ENCODE measurements around the gene GDF10.

GDF10 gene

DNA sequence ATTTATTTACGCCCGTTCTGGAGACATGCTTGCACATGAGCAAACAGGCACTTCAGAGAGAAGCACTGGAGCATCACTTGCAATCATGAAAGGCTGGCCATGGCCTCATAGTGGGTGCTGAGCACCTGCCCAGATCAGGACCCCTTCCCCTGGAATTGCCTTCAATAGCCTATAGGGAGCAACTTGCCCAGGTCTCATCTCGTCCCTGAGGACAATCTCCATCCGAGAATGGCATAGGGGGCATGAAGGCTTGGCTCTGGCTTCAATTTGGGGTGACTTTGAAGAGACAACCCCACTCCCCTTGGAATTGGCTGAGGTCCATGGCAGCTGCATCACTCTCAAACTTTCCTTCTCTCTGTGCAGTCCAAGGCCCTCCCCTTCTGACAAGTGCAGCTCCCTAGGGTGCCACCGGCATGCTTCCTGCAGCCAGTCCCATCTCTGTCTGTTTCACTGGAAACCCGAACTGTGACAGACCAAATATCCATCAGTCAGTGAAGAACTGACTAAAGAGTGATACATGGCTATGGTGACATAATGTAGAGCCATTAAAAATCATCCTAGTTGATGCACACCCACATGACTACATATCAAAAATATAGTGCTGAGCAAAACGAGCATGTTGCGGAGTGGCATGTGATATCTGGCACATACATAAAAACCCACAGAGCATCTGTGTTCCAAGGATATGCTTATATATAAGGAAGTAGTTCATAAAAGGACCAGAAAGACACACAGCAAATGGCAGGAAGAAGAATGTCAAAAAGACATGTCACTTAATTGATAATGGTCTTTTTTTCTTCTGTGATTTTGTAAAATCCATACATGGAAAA lies 34.7 kb downstream of the GDF10 start (continued):
- no peak for TF ChIP-seq PRDM6 (tag by site-specific recombination; IDR thresholded peaks at IDR 0.05)
- TF ChIP-seq ZNF558 (tag by site-specific recombination; IDR thresholded peaks at IDR 0.05), result no peak
- no peak for TF ChIP-seq ZNF629 (tag by site-specific recombination; IDR thresholded peaks at IDR 0.05)
- TF ChIP-seq ZNF670 (tag by site-specific recombination; IDR thresholded peaks at IDR 0.05; ENCODE audit: low read depth), result no peak
- no peak for TF ChIP-seq ZNF600 (tag by site-specific recombination; IDR thresholded peaks at IDR 0.05)
- TF ChIP-seq ZNF18 (tag by site-specific recombination; IDR thresholded peaks at IDR 0.05), result no peak

GRCh38 chr10:47335906-47336305 lies 35.9 kb downstream of the GDF10 start:
- Histone ChIP-seq H3K27ac (ENCODE audit: extremely low read depth, low read depth, low read length) (no peak overlapping the region), H3K4me1 (ENCODE audit: control insufficient read depth, insufficient read depth, low read length) (no peaks in the 10 kb centered on the region), H3K36me3 (ENCODE audit: control insufficient read depth in 2 of 2, insufficient read depth in 1 of 2, low read length in 2 of 2) (no peaks in the 10 kb centered on the region), H3K9me3 (ENCODE audit: control insufficient read depth, insufficient read depth, low read depth, low read length) (no peaks in the 10 kb centered on the region), H3K4me3 (ENCODE audit: low read depth, low read length) (no peak overlapping the region)
- ChIA-PET CTCF (no interaction called here), POLR2A (no interaction called here)
- TF ChIP-seq ZNF843 (tag by site-specific recombination; IDR thresholded peaks at IDR 0.05), result no peak
- no peak for TF ChIP-seq ZNF624 (tag by site-specific recombination; IDR thresholded peaks at IDR 0.05)
- TF ChIP-seq ZNF561 (tag by site-specific recombination; IDR thresholded peaks at IDR 0.05; ENCODE audit: borderline replicate concordance), result no peak
- no peak for TF ChIP-seq PRDM10 (tag by site-specific recombination; IDR thresholded peaks at IDR 0.05)
- TF ChIP-seq ZNF423 (tag by site-specific recombination; IDR thresholded peaks at IDR 0.05), result no peak
- TF ChIP-seq ZNF157 (tag by site-specific recombination; IDR thresholded peaks at IDR 0.05), result no peak
- no peak for TF ChIP-seq BCL11A (tag by site-specific recombination; IDR thresholded peaks at IDR 0.05; ENCODE audit: low read depth)
- no peak for TF ChIP-seq ZNF37A (tag by site-specific recombination; IDR thresholded peaks at IDR 0.05)
- TF ChIP-seq ZBTB1 (tag by site-specific recombination; IDR thresholded peaks at IDR 0.05), result no peak
- TF ChIP-seq ZNF140 (tag by site-specific recombination; IDR thresholded peaks at IDR 0.05), result no peak
- TF ChIP-seq ZFP37 (tag by site-specific recombination; IDR thresholded peaks at IDR 0.05), result no peak
- no peak for TF ChIP-seq ELK4 (IDR thresholded peaks at IDR 0.05; ENCODE audit: borderline replicate concordance, low read depth, low read length)
- TF ChIP-seq ZSCAN16 (tag by site-specific recombination; IDR thresholded peaks at IDR 0.05), result no peak
- TF ChIP-seq, protein P1, sequence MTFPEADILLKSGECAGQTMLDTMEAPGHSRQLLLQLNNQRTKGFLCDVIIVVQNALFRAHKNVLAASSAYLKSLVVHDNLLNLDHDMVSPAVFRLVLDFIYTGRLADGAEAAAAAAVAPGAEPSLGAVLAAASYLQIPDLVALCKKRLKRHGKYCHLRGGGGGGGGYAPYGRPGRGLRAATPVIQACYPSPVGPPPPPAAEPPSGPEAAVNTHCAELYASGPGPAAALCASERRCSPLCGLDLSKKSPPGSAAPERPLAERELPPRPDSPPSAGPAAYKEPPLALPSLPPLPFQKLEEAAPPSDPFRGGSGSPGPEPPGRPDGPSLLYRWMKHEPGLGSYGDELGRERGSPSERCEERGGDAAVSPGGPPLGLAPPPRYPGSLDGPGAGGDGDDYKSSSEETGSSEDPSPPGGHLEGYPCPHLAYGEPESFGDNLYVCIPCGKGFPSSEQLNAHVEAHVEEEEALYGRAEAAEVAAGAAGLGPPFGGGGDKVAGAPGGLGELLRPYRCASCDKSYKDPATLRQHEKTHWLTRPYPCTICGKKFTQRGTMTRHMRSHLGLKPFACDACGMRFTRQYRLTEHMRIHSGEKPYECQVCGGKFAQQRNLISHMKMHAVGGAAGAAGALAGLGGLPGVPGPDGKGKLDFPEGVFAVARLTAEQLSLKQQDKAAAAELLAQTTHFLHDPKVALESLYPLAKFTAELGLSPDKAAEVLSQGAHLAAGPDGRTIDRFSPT (tag by site-specific recombination; IDR thresholded peaks at IDR 0.05), result no peak
- no peak for TF ChIP-seq PRDM4 (tag by site-specific recombination; IDR thresholded peaks at IDR 0.05)
- TF ChIP-seq ZBTB8A (tag by site-specific recombination; IDR thresholded peaks at IDR 0.05), result no peak
